Hepatocyte (in vitro differentiated cells): ENCODE results near the gene OR51L1. TPM values are rescaled to one million over a fixed set of nuclear protein-coding genes. Genes with fewer than 3 reads are reported as not detected.

Experiments used
- DNase-seq: peaks from one replicate; pipeline ENCODE4 v3.0.0-alpha.2; 2016; ENCODE audit warnings: low spot score
- H2AFZ ChIP-seq: fragments of 200-600 bp; sonication (generic); 2 replicates; pipeline ENCODE4 v1.6.0; 2016; ENCODE audit warnings: antibody characterized with exemption, mild to moderate bottlenecking
- H3K27ac ChIP-seq: fragments of 200-600 bp; sonication (generic); 2 replicates; pipeline ENCODE4 v1.5.1; 2016; ENCODE audit warnings: mild to moderate bottlenecking
- H3K27me3 ChIP-seq: fragments of 200-600 bp; sonication (generic); 2 replicates; pipeline ENCODE4 v1.6.1; 2016
- H3K36me3 ChIP-seq: fragments of 200-600 bp; sonication (generic); replicated peaks from 2 replicates; pipeline ENCODE4 v1.5.1; 2016; ENCODE audit warnings: low read depth; ENCODE audit not compliant: insufficient read depth
- H3K4me1 ChIP-seq: fragments of 200-600 bp; sonication (generic); 2 replicates; pipeline ENCODE4 v1.5.1; 2016; ENCODE audit warnings: mild to moderate bottlenecking, moderate library complexity; ENCODE audit not compliant: insufficient read depth
- H3K4me2 ChIP-seq: fragments of 200-600 bp; sonication (generic); 2 replicates; pipeline ENCODE4 v1.6.0; 2016
- H3K4me3 ChIP-seq: fragments of 200-600 bp; sonication (generic); 2 replicates; pipeline ENCODE4 v1.5.1; 2016; ENCODE audit warnings: mild to moderate bottlenecking
- H3K79me2 ChIP-seq: fragments of 200-600 bp; sonication (generic); 2 replicates; pipeline ENCODE4 v1.6.0; 2017; ENCODE audit warnings: mild to moderate bottlenecking
- H3K9me2 ChIP-seq: fragments of 200-600 bp; sonication (generic); replicated peaks from 2 replicates; pipeline ENCODE4 v1.6.0; 2017; ENCODE audit warnings: mild to moderate bottlenecking; ENCODE audit not compliant: insufficient read depth
- H3K9me3 ChIP-seq: fragments of 200-600 bp; sonication (generic); 2 replicates; pipeline ENCODE4 v1.5.1; 2016; ENCODE audit warnings: low read depth, mild to moderate bottlenecking
- H4K20me1 ChIP-seq: fragments of 200-600 bp; sonication (generic); 2 replicates; pipeline ENCODE4 v1.6.0; 2016; ENCODE audit warnings: mild to moderate bottlenecking; ENCODE audit not compliant: insufficient read depth, poor library complexity, severe bottlenecking
- CTCF ChIP-seq: fragments of 200-600 bp; sonication (generic); IDR thresholded peaks from 2 replicates; pipeline ENCODE4 v1.5.1; 2016; ENCODE audit warnings: antibody characterized with exemption, mild to moderate bottlenecking; ENCODE audit not compliant: poor library complexity
- EZH2 ChIP-seq: fragments of 200-600 bp; sonication (generic); IDR thresholded peaks from 2 replicates; pipeline ENCODE4 v1.6.1; 2016; ENCODE audit warnings: antibody characterized with exemption, mild to moderate bottlenecking, borderline replicate concordance
- EZH2phosphoT487 ChIP-seq: fragments of 200-600 bp; sonication (generic); IDR thresholded peaks from one replicate; pipeline ENCODE4 v1.6.1; 2018; ENCODE audit warnings: antibody characterized with exemption, mild to moderate bottlenecking, low read depth, moderate library complexity; ENCODE audit not compliant: unreplicated experiment, severe bottlenecking
- WGBS: methylation state at CpG from one replicate; pipeline ENCODE4 v1.1.6; 2016; ENCODE audit warnings: low lambda C conversion rate; ENCODE audit errors: missing lambda C conversion rate; 5-methylcytosine and 5-hydroxymethylcytosine counted together
- polyA plus RNA-seq: library from polyadenylated mRNA; unstranded; fragments of >200 nt; fragmentation: Nextera tagmentation; extraction: Ambion mirVana; gene quantifications from 2 replicates; pipeline ENCODE4 v1.2.1, GENCODE V29; 2016
- total RNA-seq: library from RNA; depleted of rRNA; stranded (reverse); fragments of >200 nt; gene quantifications from 2 replicates; pipeline ENCODE4 v1.2.3, GENCODE V29; 2014

OR51L1 gene
- total and polyA plus RNA-seq, 2 experiments from 2014 or later: not detected

GRCh38 chr11:5007561-5007960, 12.9 kb downstream of the OR51L1 start:
- no peak overlapping the region for H3K4me3 ChIP-seq
- no peaks in the 10 kb centered on the region for H3K9me3 ChIP-seq
- H3K4me1 ChIP-seq: no peaks in the 10 kb centered on the region
- H3K4me2 ChIP-seq: no peak overlapping the region
- TF ChIP-seq EZH2 (no peak), EZH2phosphoT487 (no peak), CTCF (no peak)
- DNase-seq: no peak
- no peaks in the 10 kb centered on the region for H3K9me2 ChIP-seq
- no peak overlapping the region for H2AFZ ChIP-seq
- 48% methylated on average over 2 of the region's 2 CpGs for WGBS
- no peaks in the 10 kb centered on the region for H3K36me3 ChIP-seq
- no peak overlapping the region for H3K27ac ChIP-seq
- H4K20me1 ChIP-seq: no peaks in the 10 kb centered on the region
- no peaks in the 10 kb centered on the region for H3K79me2 ChIP-seq
- peaks cover 4% of the 10 kb centered on the region for H3K27me3 ChIP-seq

- Histone ChIP-seq H4K20me1 (no peaks in the 10 kb centered on the region), H3K27me3 (no peaks in the 10 kb centered on the region), H2AFZ (no peak overlapping the region), H3K36me3 (no peaks in the 10 kb centered on the region), H3K4me3 (no peak overlapping the region), H3K79me2 (no peaks in the 10 kb centered on the region), H3K9me3 (no peaks in the 10 kb centered on the region), H3K9me2 (no peaks in the 10 kb centered on the region), H3K4me2 (no peak overlapping the region), H3K27ac (no peak overlapping the region), H3K4me1 (no peaks in the 10 kb centered on the region)
- no peak for TF ChIP-seq EZH2
- TF ChIP-seq EZH2phosphoT487: no peak
- no peak for TF ChIP-seq CTCF
- WGBS: 82% methylated on average over 8 of the region's 8 CpGs
- DNase-seq: no peak
Measured at GRCh38 chr11:5011254-5011653, 16.6 kb downstream of the OR51L1 start.

GRCh38 chr11:5013012-5013411, 18.4 kb downstream of the OR51L1 start:
- Histone ChIP-seq H3K4me1 (no peaks in the 10 kb centered on the region), H3K36me3 (no peaks in the 10 kb centered on the region), H3K79me2 (no peaks in the 10 kb centered on the region), H3K4me3 (no peak overlapping the region), H3K27ac (no peak overlapping the region), H3K4me2 (no peak overlapping the region), H3K9me3 (no peaks in the 10 kb centered on the region), H3K27me3 (no peaks in the 10 kb centered on the region), H3K9me2 (no peaks in the 10 kb centered on the region), H4K20me1 (no peaks in the 10 kb centered on the region), H2AFZ (no peak overlapping the region)
- TF ChIP-seq EZH2phosphoT487: no peak
- WGBS: 91% methylated on average over 1 of the region's 1 CpG
- DNase-seq: no peak

- Histone ChIP-seq H3K79me2 (no peaks in the 10 kb centered on the region), H3K9me2 (no peaks in the 10 kb centered on the region), H3K27me3 (no peaks in the 10 kb centered on the region), H3K27ac (no peak overlapping the region), H3K4me1 (no peaks in the 10 kb centered on the region), H4K20me1 (no peaks in the 10 kb centered on the region), H3K4me2 (no peak overlapping the region), H3K36me3 (no peaks in the 10 kb centered on the region), H3K9me3 (no peaks in the 10 kb centered on the region), H2AFZ (no peak overlapping the region), H3K4me3 (no peak overlapping the region)
- TF ChIP-seq EZH2 (no peak), CTCF (no peak), EZH2phosphoT487 (no peak)
- WGBS: 92% methylated on average over 2 of the region's 2 CpGs
- DNase-seq: no peak
Measured at GRCh38 chr11:5021996-5022395, 27.3 kb downstream of the OR51L1 start.
